HG03565 (cell line): ENCODE data around the gene TMEM50B.
"Not testable (repeated sequence)": the region's sequence is repeated elsewhere in the genome, so short reads cannot be mapped to it uniquely, and the experiment has no call there.

Source experiments
- ATAC-seq: cut with Tn5 transposase; IDR thresholded peaks from one replicate; pipeline ENCODE4 v1.9.1; 2021; ENCODE audit warnings: mild to moderate bottlenecking, moderate library complexity; ENCODE audit not compliant: unreplicated experiment

Gene TMEM50B

DNA sequence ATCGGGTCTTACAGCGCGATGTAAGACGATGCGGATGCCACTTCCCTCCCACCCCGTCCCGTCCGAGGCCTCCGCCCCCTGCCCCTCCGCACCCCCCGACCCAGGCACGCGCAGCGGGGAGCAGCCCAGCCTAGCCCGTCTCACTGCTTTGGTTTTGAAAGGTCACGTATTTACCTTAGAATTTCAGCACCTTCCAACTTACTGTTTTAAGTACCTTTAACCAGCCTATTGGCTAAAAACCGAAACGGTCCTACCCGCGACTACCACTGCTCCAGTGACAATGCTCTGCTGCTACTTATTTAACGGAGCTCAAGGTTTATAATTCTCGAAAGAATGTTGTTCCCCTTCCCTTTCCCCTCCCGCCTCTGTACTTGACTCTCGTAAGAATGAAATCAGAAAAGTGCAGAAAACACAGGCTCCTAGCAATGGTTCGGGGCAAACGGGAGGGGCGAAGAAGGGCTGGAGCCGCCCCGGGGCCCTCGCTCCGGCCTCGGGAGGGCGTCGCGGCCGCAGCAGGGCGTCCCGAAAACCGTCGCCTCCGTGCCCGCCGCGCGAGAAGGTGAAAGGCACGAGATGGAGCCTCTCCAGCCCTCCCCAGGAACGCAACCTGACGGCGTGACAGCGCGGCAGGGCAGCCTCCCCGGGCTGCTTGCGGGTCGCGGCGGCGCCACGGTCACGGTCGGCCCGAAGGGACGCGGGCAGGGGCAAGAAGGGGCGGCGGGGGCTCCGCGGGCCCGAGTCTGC is 667 bp downstream of the TMEM50B start:
- no peak for ATAC-seq

- ATAC-seq = no peak
These were observed 1.6 kb downstream of the TMEM50B start for GRCh38 chr21:33478182-33478581.

- ATAC-seq = no peak
These were observed 2.7 kb downstream of the TMEM50B start for GRCh38 chr21:33477066-33477465.

DNA sequence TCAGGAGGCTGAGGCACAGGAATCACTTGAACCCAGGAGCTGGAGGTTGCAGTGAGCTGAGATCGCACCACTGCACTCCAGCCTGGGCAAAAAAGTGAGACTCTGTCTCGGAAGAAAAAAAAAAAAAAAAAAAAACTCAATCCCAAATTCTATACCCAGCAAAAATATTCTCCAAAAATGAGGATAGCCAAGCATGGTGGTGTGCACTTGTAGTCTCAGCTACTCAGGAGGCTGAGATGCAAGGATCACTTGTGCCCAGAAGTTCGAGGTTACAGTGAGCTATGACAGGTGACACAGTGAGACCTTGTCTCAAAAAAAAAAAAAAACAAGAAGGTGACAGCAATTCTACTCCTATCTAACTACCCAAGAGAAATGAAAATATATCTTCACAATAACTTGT is 6.4 kb downstream of the TMEM50B start:
- ATAC-seq = no peak

- no peak for ATAC-seq
These were observed 9.1 kb downstream of the TMEM50B start for GRCh38 chr21:33470701-33471100.

GRCh38 chr21:33469183-33469582 is 10.6 kb downstream of the TMEM50B start:
- not testable (repeated sequence) for ATAC-seq

DNA sequence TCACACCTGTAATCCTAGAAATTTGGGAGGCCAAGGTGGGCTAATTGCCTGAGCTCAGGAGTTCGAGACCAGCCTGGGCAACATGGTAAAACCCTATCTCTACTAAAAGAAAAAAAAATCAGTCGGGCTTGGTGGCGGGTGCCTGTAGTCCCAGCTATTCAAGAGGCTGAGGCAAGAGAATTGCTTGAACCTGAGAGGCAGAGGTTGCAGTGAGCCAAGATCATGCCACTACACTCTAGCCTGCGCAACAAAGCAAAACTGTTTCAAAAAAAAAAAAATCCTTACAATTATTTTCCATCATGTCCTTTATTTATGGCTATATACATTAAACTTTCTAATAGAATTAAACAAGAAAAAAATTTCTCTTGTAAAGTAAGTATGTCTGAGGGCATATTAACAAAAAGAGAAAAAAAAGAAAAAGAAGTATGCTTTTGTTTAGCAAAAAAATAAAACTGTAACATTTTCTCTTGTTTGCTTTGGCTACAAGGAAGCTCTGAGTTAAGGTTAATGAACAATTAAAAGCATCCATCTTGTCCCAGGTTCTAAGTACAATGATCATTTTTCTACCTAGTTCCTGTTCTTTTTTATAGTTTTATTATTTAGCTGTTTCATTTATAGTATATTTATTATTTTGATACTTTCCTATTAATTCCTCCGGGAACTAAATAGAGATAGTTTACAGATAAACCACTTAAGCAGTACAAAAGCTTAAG is 18.1 kb downstream of the TMEM50B start:
- ATAC-seq = no peak

DNA sequence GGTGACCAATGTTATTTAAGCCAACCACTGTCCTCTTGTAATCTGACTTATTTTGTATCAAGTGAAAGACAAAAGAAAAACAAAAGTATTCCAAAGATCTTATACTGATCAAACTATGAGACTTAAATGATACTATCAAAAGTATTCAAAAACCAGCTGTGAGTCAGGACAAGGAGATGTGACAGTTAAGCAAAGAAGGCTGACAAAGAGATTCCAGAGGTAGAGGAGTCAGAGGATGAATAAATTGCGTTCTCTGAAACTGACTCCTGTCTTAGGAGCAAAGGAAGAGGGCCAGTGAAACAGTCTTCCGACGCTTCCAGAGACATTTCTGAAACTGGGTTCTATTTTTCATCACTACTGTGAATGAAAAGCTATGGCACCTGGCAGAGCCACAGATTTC is 20.9 kb downstream of the TMEM50B start:
- ATAC-seq = no peak

DNA sequence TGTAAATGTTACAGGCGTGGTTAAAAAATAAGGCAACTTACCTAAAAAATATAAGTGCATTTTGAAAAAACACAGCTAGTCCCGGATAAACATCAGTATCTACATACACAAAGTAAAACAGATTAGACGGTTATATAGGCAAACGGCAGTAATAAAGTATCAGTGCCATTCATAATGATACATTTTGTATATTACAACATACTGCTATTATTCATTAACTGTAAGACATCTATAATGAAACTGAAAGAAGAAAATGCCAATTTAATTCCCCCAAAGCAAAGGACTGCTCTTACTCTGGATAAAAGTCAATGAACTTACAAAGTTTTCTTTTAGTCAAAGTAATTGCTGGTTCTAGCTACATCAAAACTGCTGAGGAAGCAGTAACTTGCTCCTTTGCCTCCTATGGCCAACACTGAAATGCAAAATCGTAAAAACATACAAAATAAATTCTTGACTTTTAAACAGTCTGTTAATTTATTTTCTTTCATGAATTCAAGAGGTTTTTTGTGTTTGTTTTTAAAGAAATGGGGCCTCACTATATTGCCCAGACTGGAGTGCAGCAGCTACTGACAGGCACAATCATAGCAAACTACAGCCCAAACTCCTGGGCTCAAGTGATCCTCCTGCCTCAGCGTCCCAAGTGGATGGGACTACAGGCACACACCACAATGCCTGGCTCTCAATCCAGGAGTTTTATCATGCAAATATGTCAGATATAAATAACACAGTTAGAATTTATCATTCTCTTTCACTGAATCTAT is 23.9 kb downstream of the TMEM50B start:
- no peak for ATAC-seq

DNA sequence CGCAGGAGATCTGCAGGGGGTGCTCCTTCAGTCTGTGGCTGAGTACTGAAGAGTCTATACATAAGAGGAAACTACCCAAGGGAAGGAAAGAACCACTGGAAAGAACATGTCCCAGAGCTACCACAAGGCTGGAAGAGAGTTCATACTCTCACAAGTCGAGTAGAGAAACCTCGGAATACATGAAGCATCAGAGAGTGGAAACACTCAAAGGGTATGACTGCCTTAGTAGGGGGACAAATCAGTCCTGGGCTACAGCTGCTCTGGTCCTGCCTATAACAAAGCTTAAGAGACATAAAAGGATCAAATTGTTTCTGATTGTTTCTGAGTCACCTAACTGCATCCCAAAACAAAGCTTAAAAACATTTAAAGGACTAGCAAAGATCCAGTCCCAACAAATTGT is 27.4 kb downstream of the TMEM50B start:
- ATAC-seq = no peak

GRCh38 chr21:33451634-33452071 is 28.1 kb downstream of the TMEM50B start:
- ATAC-seq = no peak

GRCh38 chr21:33449616-33450015 is 30.2 kb downstream of the TMEM50B start:
- no peak for ATAC-seq

GRCh38 chr21:33446620-33447019 is 33.2 kb downstream of the TMEM50B start:
- ATAC-seq = not testable (repeated sequence)

DNA sequence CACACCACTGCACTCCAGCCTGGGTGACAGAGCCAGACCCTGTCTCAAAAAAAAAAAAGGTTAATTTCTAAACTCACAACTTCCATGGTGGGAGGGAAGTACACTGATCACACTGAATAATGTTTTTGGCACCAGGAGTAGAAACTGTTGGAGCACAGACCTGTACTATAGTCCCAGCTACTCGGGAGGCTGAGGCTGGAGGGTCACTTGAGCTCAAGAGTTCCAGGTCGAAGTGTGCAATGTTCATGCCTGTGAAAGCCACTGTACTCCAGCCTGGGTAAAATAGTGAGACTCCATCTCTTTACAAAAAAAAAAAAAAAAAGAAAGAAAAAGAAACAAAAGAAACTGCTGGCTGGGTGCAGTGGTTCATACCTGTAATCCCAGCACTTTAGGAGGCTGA is 35.3 kb downstream of the TMEM50B start:
- ATAC-seq = no peak

DNA sequence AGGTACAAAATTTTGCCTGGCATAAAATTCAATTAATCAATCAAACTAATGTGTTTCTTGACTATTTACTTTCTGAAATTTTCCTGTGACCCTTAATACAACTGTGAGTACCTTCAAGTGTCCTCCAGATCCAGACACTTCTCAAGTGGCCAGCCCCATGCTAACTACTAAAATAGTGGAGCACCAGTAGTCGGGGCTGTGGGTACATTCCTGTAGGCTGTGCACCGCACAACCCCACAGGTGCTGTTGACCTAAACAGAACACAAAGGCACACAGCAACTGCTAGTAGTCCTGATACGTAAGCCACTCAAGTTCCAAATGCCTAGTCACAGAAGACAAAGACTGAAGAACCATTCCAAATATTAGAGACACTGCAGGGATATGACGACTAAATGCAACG is 36.6 kb downstream of the TMEM50B start:
- no peak for ATAC-seq

DNA sequence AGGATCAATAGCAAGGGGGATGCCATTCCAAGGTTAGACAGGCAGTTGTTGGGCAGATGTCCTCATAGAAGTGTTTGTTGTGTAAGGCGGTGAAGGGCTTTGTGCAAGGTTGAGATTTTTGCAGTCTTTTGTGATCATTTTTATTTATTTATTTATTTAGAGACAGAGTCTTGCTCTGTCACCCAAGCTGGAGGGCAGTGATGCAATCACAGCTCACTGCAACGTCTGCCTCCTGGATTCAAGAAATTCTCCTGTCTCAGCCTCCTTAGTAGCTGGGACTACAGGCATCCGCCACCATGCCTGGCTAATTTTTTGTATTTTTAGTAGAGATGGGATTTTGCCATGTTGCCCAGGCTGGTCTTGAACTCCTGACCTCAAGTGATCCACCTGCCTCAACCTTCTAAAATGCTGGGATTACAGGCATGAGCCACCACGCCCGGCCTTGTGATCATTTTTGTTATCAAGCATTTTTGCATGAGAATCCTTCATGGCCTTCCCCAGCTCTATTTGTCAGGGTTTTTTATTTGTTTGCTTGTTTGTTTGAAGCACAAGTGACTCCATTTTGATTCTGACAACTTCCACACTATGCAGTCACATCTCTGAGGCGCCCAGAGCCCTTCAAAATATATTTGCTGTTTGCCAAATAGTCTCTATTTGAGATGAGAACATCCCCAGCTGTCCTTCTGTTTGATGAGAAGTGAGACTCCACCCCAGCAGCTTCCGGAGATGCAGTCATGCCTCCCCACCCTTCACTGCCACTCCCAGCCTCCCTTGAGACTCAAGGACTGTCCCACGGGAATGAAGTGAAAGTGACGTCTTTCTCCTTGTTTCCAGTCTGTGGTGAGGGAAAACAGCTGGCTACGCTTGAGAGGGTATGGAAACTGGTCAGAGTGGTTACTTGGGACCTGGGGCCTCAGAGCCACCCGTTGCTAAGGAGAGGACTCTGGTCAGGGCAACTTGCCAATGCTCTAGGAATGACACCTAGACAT is 38.0 kb downstream of the TMEM50B start:
- ATAC-seq = peak; percentile 43

GRCh38 chr21:33437140-33437539 is 42.6 kb downstream of the TMEM50B start:
- no peak for ATAC-seq

- peak; percentile 88 for ATAC-seq
These were observed 44.9 kb downstream of the TMEM50B start for GRCh38 chr21:33434770-33435360.

DNA sequence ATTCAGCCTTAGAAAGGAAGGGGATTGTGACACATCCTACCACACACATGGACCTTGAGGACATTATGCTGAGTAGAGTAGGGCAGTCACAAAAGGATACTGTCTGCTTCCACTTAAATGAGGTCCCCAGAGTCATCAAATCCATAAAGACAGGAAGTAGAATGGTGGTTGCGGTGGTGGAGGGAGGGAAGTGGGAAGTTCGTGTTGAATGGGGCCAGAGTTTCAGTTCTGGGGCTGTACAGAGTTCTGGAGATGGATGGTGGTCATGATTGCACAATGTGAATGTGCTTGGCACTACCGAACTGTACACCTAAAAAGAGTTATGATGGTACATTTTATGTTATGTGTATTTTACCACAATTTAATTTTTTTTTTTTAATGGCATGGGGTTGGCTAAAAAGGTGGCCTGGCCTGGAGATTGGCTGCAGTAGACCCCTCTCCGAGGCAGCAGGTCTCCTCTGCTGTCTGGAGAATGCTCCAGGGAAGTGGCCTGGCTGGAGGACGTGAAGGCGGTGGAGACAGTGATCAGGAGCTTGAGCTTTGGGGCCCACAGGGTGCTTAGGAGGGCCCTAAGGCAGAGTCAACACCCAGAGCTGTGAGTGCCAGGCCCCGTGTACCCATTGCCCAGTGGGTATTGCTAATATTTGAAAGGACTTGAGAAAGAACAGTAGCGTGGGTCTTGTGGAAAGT is 46.2 kb downstream of the TMEM50B start:
- ATAC-seq = no peak

- ATAC-seq = no peak
These were observed 46.8 kb downstream of the TMEM50B start for GRCh38 chr21:33433001-33433400.
